Tongue (tissue), 2 donors: ENCODE data around the gene TRIM6. TPM values are rescaled to one million over a fixed set of nuclear protein-coding genes. Genes with fewer than 3 reads are reported as not detected.
"Not testable (repeated sequence)": the region's sequence is repeated elsewhere in the genome, so short reads cannot be mapped to it uniquely, and the experiment has no call there.

Source experiments
- DNase-seq: peaks from one replicate; pipeline ENCODE4 v3.0.0-alpha.2; 2015
- total RNA-seq: library from RNA; depleted of rRNA; stranded (reverse); fragments of >200 nt; gene quantifications from one replicate; pipeline ENCODE4 v1.2.3, GENCODE V29; 2014

Gene TRIM6
- total RNA-seq, 1 donor from 2014 or later, result 6.5 TPM

DNA sequence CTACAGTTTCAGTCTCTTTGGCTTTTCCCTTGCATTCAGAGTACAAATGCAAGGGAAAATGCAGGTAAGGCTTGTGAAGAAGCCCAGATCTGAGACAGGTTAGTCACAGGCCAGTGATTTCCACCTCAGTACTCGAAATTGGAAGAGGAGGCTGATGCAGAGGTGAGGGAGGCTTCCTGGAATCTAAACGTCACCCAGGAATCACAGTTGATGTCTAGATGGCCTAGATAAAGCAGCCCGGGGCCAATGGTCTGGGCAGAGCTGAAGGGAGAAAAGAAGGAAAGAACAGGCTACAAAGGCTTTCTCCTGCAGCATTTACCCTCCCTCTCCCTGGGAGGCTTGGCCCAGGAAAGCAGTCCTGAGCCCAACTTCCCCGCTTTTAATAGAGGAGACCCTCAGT lies 8.5 kb downstream of the TRIM6 start:
- DNase-seq, result no peak

DNA sequence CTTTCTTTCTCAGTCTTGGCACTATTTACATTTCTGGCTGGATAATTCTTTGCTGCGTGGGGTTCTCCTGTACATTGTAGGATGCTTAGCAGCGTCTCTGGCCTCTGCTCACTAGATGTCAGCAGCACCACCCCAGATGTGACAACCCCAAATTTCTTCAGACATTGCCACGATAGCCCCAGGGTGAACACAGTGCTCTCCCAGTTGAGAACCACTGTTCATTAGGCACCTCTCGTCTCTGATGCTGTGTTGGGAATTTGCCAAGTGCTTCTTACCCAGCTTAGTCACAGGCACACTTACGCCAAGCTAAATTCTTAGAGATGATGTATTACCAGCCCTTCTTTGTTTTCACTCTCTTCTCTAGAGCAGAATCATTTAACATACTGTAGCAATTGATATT lies 9.4 kb downstream of the TRIM6 start:
- DNase-seq, result no peak

DNA sequence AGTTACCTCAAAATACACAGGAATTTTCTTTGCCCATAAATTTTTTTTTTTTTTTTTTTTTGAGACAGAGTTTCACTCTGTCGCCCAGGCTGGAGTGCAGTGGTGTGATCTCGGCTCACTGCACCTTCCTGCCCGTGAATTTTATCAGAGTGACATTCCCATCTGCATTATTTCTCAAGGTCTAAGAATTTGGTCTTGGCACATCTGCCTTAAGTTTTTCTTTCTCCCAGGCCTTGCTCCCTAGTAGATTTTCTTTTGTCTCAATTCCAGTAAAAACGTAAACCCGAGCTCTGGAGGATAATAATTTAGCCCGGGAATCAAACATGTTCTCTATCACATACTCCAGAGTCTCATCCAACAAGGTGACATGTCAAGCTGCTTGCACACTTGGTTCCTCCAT lies 12.4 kb downstream of the TRIM6 start:
- DNase-seq, result no peak

DNA sequence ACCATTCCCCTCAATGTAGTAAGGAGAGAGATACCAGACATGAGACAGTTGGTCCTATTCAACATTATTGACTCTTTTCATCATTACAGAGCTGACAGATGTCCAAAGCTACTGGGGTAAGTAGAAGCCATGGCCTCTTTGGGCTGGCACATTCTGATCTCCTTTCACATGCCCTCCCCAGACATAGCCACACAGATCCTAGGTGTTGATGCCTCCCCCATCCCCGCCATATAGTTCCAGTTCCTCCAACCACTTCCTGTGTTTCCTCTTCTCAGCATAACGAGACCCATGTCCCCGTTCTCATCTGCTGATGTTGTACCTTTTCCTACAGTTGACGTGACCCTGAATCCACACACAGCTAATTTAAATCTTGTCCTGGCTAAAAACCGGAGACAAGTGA lies 14.0 kb downstream of the TRIM6 start:
- DNase-seq, result no peak

DNA sequence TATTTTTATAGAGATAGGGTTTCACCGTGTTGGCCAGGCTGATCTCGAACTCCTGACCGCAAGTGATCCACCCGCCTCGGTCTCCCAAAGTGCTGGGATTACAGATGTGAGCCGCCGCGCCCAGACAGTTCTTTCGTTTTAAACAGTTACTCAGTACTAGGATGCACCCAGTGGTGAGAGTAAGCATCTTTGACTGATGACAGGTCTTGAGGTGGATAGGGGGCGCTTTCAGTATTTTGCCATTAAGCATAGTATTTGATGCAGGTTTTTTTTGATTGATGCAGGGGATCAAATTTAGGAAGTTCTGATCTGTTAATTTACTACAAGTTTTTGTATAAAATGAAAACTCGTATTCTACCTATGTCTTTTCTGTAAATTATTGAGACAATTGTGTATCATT lies 15.2 kb downstream of the TRIM6 start:
- DNase-seq, result no peak

DNA sequence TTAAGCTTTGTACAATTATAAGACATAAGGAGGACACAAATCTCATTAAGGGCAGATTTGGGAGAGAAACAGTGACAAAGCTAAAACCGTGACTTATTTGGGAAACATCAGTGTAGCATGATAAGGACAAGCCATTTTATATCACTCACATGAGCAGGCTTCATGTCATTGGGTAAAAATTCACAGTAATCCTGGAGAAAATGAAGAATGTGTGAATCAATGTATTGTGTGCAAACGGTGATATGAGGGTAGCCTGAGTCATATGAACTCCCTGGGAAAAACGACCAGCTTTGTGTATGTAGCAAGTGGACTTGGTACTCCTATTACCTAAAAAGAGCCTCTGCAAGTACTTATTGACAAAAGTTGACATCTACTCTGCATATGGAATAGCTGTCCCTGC lies 22.4 kb downstream of the TRIM6 start:
- DNase-seq, result no peak

DNA sequence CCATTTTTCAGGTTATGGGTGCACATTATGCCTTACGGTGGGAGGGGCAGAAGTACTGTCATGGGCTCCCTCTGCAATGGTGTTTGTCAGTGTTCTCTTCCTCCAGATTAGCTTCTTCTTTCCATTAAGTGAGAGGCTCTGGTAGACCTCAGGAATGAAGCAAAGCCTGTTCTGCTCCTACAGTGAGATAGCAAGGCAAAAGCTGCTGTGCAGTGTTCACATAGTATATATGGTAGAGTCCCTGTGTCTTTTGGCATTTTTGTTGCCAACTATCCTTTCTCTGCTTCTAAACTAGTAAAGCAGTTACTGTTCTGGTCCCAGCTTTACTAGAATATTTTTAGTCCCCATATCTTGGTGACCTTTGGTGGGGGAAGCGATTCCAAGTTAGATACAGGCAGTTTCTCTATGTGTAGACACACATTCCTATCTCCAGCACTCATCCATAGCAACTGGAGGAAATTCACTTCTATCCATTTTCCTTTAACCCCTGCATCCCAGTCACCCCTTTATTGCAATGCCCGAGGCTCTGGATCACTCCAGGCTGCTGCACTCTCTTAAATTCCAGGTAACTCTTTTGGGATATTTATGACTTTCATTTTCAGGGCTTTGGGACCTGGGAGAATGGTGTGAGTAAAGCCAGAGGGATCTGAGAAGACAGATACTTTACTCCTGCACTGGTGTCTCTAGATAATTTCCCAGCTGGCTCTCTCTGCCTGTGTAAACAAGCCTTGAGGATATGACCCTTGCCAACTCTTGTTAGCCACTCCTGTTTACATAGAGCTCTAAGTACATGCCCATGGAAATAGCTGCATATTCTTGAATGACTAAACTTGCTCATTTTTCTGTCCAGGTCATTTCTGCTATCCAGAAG lies 24.4 kb downstream of the TRIM6 start:
- no peak for DNase-seq

DNA sequence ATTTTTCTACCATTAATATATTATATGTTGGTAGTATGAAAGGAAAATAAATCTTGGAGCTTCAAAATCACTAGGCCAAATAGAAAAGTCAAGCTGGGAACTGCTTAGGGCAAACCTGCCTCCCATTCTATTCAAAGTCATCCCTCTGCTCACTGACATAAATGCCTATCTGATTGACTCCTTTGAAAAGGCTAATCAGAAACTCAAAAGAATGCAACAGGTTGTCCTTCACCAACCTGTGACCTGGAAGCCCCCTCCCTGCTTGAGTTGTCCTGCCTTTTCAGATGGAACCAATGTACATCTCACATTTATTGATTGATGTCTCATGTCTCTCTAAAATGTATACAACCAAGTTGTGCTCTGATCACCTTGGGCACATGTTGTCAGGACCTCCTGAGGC lies 25.1 kb downstream of the TRIM6 start:
- no peak for DNase-seq

DNA sequence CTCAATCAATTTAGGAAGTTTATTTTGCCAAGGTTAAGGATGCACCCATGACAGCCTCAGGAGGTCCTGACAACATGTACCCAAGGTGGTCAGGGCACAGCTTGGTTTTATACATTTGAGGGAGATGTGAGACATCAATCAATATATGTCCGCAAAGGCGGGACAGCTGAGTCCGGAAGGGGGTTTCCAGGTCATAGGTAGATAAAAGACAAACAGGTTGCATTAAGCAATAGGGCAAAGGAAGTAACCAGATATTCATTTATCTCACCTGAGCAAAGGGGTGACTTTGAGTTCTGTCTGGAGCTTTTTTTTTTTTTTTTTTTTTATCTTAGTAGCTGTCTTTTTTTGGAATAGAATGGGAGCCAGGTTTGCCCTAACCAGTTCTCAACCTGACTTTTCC lies 26.4 kb downstream of the TRIM6 start:
- DNase-seq, result no peak

DNA sequence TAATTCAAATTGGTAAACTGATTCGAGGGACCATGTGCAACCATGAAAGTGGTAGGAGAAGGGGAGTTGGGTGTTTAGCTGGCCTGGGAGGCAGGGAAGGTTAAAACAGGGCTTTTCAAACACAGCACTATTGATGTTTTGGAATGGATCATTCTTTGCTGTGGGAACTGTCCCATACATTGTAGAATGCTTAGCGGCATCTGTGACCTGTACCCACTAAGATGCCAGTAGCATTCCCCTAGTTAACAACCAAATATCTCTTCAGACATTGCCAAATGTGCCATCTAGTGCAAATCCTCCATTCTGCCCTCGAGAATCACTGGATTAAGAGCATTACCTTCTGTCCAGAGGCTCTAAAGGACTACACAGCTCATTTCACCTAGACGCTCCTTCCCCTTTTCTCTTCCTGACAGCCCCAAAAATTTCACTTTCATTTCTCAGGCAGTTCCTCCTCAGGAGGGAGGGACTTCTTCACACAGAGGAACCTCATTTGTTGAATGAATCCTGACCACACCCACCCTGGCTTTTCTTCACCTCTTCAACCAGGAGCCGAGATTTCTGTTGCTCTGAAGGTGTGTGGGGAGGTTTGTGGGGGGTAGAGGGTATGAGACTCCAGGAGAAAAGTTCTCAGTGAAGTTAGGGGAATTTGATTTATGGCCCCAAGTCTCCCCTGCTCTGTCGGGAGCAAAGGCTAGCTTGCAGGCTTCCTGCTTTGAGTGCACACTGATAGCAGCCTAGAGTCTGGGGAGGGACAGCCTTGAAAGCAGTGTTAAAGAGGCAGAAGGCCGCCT lies 28.2 kb downstream of the TRIM6 start, which contains the start of gene TRIM34:
TRIM34 (plus strand) TSS at position 513 of the 791 bp plus-strand sequence. CDS start 7,331 bp downstream, outside the sequence.
- peak; percentile 65 for DNase-seq

DNA sequence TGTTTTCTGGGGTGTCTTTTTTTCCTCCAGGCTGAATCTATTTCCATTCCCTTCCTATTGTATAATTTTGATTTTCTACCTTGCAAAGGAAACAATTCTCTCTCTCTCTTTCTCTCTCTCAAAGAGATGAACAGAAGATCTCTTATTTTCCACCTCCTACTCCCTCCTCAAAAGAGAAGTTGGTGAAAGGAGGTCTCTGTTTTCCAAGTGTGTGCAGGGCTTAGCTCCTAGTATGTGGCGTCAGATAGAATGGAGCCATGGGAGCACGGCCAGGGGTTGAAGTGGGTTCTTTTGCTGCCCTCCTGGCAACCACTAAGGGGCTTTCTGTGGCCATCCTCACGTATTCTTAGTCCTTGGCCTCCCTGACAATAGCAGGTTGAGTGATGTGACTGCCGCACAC lies 28.8 kb downstream of the TRIM6 start:
- DNase-seq, result no peak

DNA sequence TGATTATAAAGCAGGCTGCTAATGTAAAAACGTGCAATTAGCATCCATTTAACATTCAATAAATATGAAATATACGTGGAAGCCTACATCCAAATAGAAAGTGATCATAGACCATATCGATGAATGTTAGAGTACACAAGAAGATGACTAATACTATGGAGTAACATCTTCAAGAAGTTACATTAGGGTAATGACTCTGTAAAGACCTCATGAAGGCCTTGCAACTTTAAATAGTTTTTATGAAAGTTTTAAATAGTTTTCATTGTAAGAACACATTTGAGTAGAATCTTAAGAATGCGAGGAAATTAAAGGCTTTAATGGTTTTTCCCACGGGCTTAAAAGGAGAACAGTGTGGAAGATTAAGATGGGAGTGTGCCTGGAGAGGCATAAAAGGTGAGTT lies 29.8 kb downstream of the TRIM6 start:
- no peak for DNase-seq

DNA sequence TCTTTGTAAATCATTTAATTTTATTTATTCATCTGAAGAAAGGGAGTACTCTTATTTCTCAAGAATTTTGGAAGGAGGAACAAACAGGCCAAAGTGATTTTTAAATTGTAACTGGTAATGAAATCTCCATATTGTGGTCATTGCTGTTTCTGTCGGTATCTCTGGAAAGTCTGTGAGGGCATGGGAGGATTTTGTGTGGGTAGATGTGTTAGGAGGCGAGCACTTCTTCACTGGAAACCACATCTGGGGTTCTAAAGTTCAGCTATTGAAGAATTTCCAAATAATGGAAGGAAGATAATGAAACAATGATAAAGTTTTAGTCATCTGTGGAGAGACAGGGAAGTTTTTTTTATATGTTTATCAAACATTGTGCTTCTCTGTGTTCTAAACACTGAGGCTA lies 35.0 kb downstream of the TRIM6 start:
- no peak for DNase-seq

DNA sequence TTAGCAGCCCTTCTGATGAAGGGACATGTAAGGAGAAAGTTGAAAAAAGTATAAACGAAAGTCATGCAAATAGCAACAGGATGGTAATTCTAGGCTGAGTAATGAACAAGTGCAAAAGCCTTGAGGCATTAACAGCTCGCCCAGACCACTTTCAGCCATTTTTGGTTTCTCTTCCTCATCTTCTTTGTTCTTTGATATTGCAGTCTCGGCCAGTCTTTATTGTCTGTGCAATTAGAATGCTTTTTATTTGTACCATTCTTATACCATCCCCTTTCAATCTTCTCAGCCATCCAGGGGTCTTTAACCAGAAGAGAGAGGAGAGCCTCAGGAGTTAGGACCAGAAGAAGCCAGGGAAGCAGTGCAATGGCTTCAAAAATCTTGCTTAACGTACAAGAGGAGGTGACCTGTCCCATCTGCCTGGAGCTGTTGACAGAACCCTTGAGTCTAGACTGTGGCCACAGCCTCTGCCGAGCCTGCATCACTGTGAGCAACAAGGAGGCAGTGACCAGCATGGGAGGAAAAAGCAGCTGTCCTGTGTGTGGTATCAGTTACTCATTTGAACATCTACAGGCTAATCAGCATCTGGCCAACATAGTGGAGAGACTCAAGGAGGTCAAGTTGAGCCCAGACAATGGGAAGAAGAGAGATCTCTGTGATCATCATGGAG lies 35.7 kb downstream of the TRIM6 start:
- DNase-seq, result no peak

DNA sequence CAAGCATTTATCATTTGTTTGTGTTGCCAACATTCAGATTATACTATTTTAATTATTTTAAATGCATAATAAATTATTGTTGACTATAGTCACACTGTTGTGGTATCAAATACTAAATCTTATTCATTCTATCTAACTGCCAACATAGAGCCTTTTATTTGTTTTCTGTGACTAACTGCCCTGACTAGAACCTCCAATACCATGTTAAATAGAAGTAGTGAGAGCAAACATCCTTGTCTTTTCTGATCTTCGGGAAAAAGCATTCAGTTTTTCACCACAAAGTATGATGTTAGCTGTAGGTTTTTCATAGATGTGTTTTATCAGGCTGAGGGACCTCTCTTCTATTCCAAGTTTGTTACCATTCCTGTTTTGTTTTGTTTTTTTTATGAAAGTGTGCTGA lies 43.5 kb downstream of the TRIM6 start:
- no peak for DNase-seq

DNA sequence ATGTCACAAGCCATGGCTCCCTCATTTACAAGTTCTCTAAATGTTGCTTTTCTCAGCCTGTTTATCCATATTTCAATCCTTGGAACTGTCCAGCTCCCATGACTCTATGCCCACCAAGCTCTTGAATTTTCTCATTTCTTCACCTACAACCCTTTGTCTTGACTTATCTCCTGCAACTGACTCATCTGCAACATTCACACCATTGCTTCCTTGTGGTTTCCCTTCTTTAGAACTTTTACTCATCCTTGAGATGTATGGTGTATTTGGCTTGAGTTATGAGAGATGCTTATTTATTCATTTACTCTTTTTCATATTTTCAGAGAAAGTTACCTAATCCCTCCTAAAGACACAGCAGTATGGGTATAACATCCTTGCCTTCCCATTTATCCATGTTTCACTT lies 47.1 kb downstream of the TRIM6 start:
- DNase-seq, result no peak

DNA sequence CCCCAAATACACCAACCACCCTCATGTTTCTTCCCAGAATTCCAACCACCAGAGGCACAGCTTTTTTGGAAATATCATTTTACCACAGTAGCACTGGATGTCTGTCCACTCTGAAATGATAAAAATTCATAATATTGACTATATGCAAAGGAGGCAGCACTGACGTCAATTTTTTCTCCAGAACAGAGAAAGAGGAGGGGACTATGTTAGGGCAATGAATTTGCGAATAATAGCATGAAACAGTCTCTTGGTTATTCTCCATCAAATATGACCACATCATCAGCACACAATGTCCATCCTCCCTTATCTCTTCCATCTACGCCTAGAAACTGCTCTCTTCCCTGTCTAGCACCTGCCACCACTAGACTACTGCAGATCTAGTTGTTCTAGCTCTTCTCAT lies 49.7 kb downstream of the TRIM6 start:
- DNase-seq, result no peak

DNA sequence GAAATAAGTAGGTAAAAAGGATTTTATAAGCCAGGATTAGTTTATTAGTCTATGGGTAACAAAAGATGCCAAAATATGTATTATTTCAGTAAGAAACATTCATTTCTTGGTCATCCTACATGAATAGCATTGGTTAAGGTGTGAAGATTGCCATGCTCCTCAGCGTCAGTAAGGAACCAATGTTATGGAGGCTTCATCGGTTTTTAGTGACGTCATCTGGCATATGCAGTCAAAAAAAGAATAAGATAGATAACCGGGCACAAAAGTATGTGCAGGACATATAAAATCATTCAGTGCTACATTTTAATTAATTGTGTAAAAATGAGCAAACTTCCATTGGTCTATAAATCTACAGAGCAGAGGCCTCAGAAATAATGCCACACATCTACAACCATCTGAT lies 59.0 kb downstream of the TRIM6 start:
- DNase-seq, result no peak

DNA sequence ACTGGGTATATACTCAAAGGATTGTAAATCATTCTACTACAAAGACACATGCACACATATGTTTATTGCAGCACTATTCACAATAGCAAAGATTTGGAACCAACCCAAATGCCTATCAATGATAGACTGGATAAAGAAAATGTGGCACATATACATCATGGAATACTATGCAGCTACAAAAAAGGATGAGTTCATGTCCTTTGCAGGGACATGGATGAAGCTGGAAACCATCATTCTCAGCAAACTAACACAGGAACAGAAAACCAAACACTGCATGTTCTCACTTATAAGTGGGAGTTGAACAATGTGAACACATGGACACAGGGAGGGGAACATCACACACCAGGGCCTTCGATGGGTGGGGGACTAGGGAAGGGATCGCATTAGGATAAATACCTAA lies 60.5 kb downstream of the TRIM6 start:
- DNase-seq, result not testable (repeated sequence)

DNA sequence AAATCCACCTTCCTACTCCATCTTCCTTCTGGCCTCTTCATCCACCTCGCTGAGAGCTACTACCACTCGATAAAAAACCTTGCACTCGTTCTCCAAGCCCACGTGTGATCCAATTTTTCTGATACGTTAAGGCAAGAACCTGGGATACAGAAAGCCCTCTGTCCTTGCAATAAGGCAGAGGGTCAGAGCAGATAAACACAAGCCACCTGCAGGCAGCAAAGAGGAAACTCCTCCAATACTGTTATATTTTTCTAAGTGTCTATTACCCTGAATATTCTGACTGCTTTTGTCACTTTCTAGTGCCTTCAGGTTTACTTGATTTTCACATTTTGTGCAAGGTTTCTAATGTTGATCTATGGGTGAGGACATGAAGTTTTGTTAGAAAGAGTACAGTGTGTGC lies 61.9 kb downstream of the TRIM6 start:
- no peak for DNase-seq
